HCT116 (cell line): ENCODE measurements around the gene SYNC. TPM values are rescaled to one million over a fixed set of nuclear protein-coding genes. Genes with fewer than 3 reads are reported as not detected.

Experiments used
- ATAC-seq: fragments of 200-7000 bp; cut with Tn5 transposase; 2 replicates; pipeline ENCODE4 v1.9.1; 2020; ENCODE audit warnings: mild to moderate bottlenecking, moderate library complexity
- BruUV-seq: library from RNA; stranded (reverse); fragments of 400-500 nt; replicated peaks from 2 replicates; lab custom pipeline; 2021; lab: Mats Ljungman, UMichigan
- CTCF ChIA-PET: fragments of 300-600 bp; sonication (Branson Sonifier 250); formaldehyde crosslinking; loops from one replicate; lab custom pipeline; 2021; ENCODE audit warnings: antibody characterized with exemption; lab: Charles Lee
- POLR2A ChIA-PET: fragments of 300-600, 350-600 bp; sonication (Branson Sonifier 250); formaldehyde crosslinking; loops from one replicate; lab custom pipeline; 2021; ENCODE audit warnings: antibody characterized with exemption; lab: Charles Lee
- RAD21 ChIA-PET, 2 experiments: fragments of 300-600 bp; sonication (Branson Sonifier 250); formaldehyde crosslinking; loops; one replicate each; lab custom pipeline; 2023; ENCODE audit warnings: low total read pairs in 2 of 2; ENCODE audit not compliant: uncharacterized antibody in 2 of 2, unreplicated experiment in 2 of 2, low non-redundant PET in 1 of 2; lab: Charles Lee
- DNase-seq: peaks from one replicate; pipeline ENCODE4 v3.0.0-alpha.2; 2010; ENCODE audit warnings: low read depth, low spot score
- H2AFZ ChIP-seq: fragments of 200-600 bp; shearing (Covaris generic), sonication (generic); 2 replicates; pipeline ENCODE4 v1.6.1; 2017; ENCODE audit warnings: low read depth, mixed run types, mixed read lengths, antibody characterized with exemption, low read length; ENCODE audit not compliant: poor library complexity, severe bottlenecking
- H3K27ac ChIP-seq: 2 replicates; pipeline ENCODE4 v1.5.1; 2012; ENCODE audit warnings: low read depth, low read length
- H3K27me3 ChIP-seq: fragments of 200-600 bp; sonication (generic); 2 replicates; pipeline ENCODE4 v1.6.1; 2016; ENCODE audit warnings: mixed run types, low read length, mixed read lengths; ENCODE audit not compliant: insufficient read depth
- H3K36me3 ChIP-seq, 2 experiments: fragments of 200-500 bp in 1 of 2; fragments of 200-600 bp in 1 of 2; sonication (Bioruptor generic) in 1 of 2; sonication (generic) in 1 of 2; 2 replicates each; pipeline versions ENCODE4 v1.5.1 to v1.6.1; 2014 to 2016; ENCODE audit warnings: low read length in 2 of 2, inconsistent platforms in 1 of 2, mixed read lengths in 1 of 2, mixed run types in 1 of 2; ENCODE audit not compliant: insufficient read depth in 2 of 2, control insufficient read depth in 1 of 2
- H3K4me1 ChIP-seq, 2 experiments: fragments of 200-600 bp in 1 of 2; sonication (generic) in 1 of 2; 2 replicates each; pipeline versions ENCODE4 v1.5.1 to v1.6.1; 2012 to 2017; ENCODE audit warnings: low read length in 2 of 2, inconsistent platforms in 1 of 2, mild to moderate bottlenecking in 1 of 2, mixed read lengths in 1 of 2, mixed run types in 1 of 2, moderate library complexity in 1 of 2; ENCODE audit not compliant: insufficient read depth in 2 of 2, control insufficient read depth in 1 of 2
- H3K4me2 ChIP-seq: fragments of 200-600 bp; sonication (generic); 2 replicates; pipeline ENCODE4 v1.6.1; 2017; ENCODE audit warnings: mixed run types, low read length, mixed read lengths
- H3K4me3 ChIP-seq, 2 experiments: fragments of 200-600 bp in 1 of 2; sonication (generic) in 1 of 2; replicated peaks in 1 of 2; 2 replicates each; pipeline ENCODE4 v1.5.1; 2011 to 2016; ENCODE audit warnings: low read length in 2 of 2, control low read depth in 1 of 2, low read depth in 1 of 2, mild to moderate bottlenecking in 1 of 2, mixed read lengths in 1 of 2, mixed run types in 1 of 2
- H3K79me2 ChIP-seq: fragments of 200-600 bp; sonication (generic); 2 replicates; pipeline ENCODE4 v1.6.1; 2017; ENCODE audit warnings: mild to moderate bottlenecking, mixed run types, low read length, moderate library complexity, mixed read lengths; ENCODE audit not compliant: insufficient read depth
- H3K9ac ChIP-seq: fragments of 200-600 bp; sonication (generic); 2 replicates; pipeline ENCODE4 v1.6.1; 2016; ENCODE audit warnings: low read length, mixed read lengths
- H3K9me2 ChIP-seq: fragments of 200-600 bp; sonication (generic), shearing (Covaris generic); 2 replicates; pipeline ENCODE4 v1.6.1; 2017; ENCODE audit warnings: mixed run types, mild to moderate bottlenecking, moderate library complexity; ENCODE audit not compliant: insufficient read depth
- H3K9me3 ChIP-seq, 2 experiments: fragments of 200-500 bp in 1 of 2; fragments of 200-600 bp in 1 of 2; sonication (Bioruptor generic) in 1 of 2; sonication (generic) in 1 of 2; 2 replicates each; pipeline ENCODE4 v1.6.1; 2014 to 2017; ENCODE audit warnings: low read length in 2 of 2, mixed read lengths in 2 of 2, inconsistent platforms in 1 of 2, low read depth in 1 of 2, mild to moderate bottlenecking in 1 of 2, mixed run types in 1 of 2, moderate library complexity in 1 of 2; ENCODE audit not compliant: control insufficient read depth in 1 of 2, insufficient read depth in 1 of 2
- H4K20me1 ChIP-seq: fragments of 200-600 bp; sonication (generic), shearing (Covaris generic); 2 replicates; pipeline ENCODE4 v1.6.1; 2017; ENCODE audit warnings: mixed run types, mild to moderate bottlenecking, moderate library complexity; ENCODE audit not compliant: insufficient read depth
- CBX3 ChIP-seq: IDR thresholded peaks from 2 replicates; pipeline ENCODE4 v1.6.1; 2012; ENCODE audit warnings: low read depth
- EGR1 ChIP-seq: IDR thresholded peaks from 2 replicates; pipeline ENCODE4 v1.6.1; 2012; ENCODE audit warnings: low read depth
- ELF1 ChIP-seq: IDR thresholded peaks from 2 replicates; pipeline ENCODE4 v1.6.1; 2012; ENCODE audit warnings: low read depth, borderline replicate concordance
- JUND ChIP-seq: IDR thresholded peaks from 2 replicates; pipeline ENCODE4 v1.6.1; 2012
- MAX ChIP-seq: IDR thresholded peaks from 2 replicates; pipeline ENCODE4 v1.6.1; 2012
- SP1 ChIP-seq: IDR thresholded peaks from 2 replicates; pipeline ENCODE4 v1.6.1; 2012; ENCODE audit warnings: low read depth
- TCF7L2 ChIP-seq: IDR thresholded peaks from 2 replicates; pipeline ENCODE4 v1.7.0; 2011; ENCODE audit warnings: borderline replicate concordance, inconsistent platforms; ENCODE audit not compliant: insufficient read depth, insufficient read length; ENCODE audit errors: extremely low read depth
- ZBTB33 ChIP-seq: IDR thresholded peaks from 2 replicates; pipeline ENCODE4 v1.6.1; 2011; ENCODE audit warnings: mild to moderate bottlenecking, low read length, moderate library complexity; ENCODE audit not compliant: insufficient replicate concordance; ENCODE audit errors: extremely low read depth
- ZFX ChIP-seq: fragments of 450-650 bp; IDR thresholded peaks from 2 replicates; pipeline ENCODE4 v1.6.1; 2017
- intact Hi-C: fragments of 100-400 bp; cut with micrococcal nuclease; formaldehyde crosslinking; loops from 2 replicates; pipeline ENCODE4 v1.10.0; 2022
- total RNA-seq: library from RNA; stranded (reverse); gene quantifications from one replicate; pipeline ENCODE4 v1.2.1, GENCODE V29; 2021; ENCODE audit not compliant: unreplicated experiment

Gene SYNC
- total RNA-seq, 1 experiment from 2014 or later: 1.3 TPM

GRCh38 chr1:32703479-32704291 lies 1.1 kb upstream of the SYNC start:
- ATAC-seq (no peak; the same call in 1 of the 2 replicates), DNase-seq (no peak)
- no peaks in the 10 kb centered on the region for H3K9me3 ChIP-seq
- H3K4me3 ChIP-seq: peak overlapping the region; percentile 61 to 77
- no peak overlapping the region; the same call in 1 of the 2 replicates for H3K27ac ChIP-seq
- H3K9ac ChIP-seq: peak overlapping the region; percentile 61
- ChIA-PET CTCF (interaction anchor here (1.4 to 1.6 kb wide), 2 partner anchors 9 to 69 kb away, joined by 3 to 8 read pairs; no protein-coding TSS in a partner anchor), RAD21 (no interaction called here), POLR2A (interaction anchor here (1.6 kb wide), 1 partner anchor 13 kb away, joined by 4 read pairs; no protein-coding TSS in a partner anchor)
- H3K36me3 ChIP-seq: no peaks in the 10 kb centered on the region
- no peaks in the 10 kb centered on the region for H3K27me3 ChIP-seq
- peak overlapping the region; percentile 100 for H3K4me2 ChIP-seq
- H3K9me2 ChIP-seq: no peaks in the 10 kb centered on the region
- peaks cover 13 to 27% of the 10 kb centered on the region in 2 experiments for H3K4me1 ChIP-seq
- no peaks in the 10 kb centered on the region for H3K79me2 ChIP-seq
- TF ChIP-seq TCF7L2: no peak
- TF ChIP-seq EGR1: no peak
- no peak for TF ChIP-seq CBX3
- no peak for TF ChIP-seq ZFX
- TF ChIP-seq MAX: no peak
- TF ChIP-seq JUND: no peak
- no peak for TF ChIP-seq ELF1
- TF ChIP-seq SP1: no peak
- TF ChIP-seq ZBTB33: no peak
- no TSS peak for BruUV-seq
- H2AFZ ChIP-seq: no peak overlapping the region
- intact Hi-C loops: no loop called here
- H4K20me1 ChIP-seq: no peaks in the 10 kb centered on the region
